OCI-LY3 (cell line): ENCODE data around the gene DHRS11.

ENCODE experiments used
- H2AFZ ChIP-seq: fragments of 200-600, 300-600 bp; shearing (Covaris generic); 2 replicates; pipeline ENCODE4 v1.6.0; 2014; ENCODE audit warnings: antibody characterized with exemption, low read depth, low read length
- H3K27ac ChIP-seq: fragments of 200-600, 300-600 bp; sonication (generic); 2 replicates; pipeline ENCODE4 v1.5.1; 2014; ENCODE audit warnings: mild to moderate bottlenecking, low read length, moderate library complexity, mixed read lengths
- H3K27me3 ChIP-seq: fragments of 200-600, 300-600 bp; sonication (generic); 2 replicates; pipeline ENCODE4 v1.6.1; 2014; ENCODE audit warnings: low read depth, low read length, mixed read lengths
- H3K36me3 ChIP-seq: fragments of 200-600, 300-600 bp; sonication (generic); replicated peaks from 2 replicates; pipeline ENCODE3; 2014; ENCODE audit warnings: low read depth, low read length, mixed read lengths
- H3K4me1 ChIP-seq: fragments of 300-600, 200-600 bp; sonication (generic); 2 replicates; pipeline ENCODE4 v1.6.1; 2014; ENCODE audit warnings: low read length, mixed read lengths
- H3K4me2 ChIP-seq: fragments of 200-600, 300-600 bp; sonication (generic); 2 replicates; pipeline ENCODE4 v1.6.1; 2014; ENCODE audit warnings: low read length, mixed read lengths
- H3K4me3 ChIP-seq: fragments of 300-600, 200-600 bp; sonication (generic); 2 replicates; pipeline ENCODE4 v1.5.1; 2014; ENCODE audit warnings: antibody characterized with exemption, mild to moderate bottlenecking, low read length, moderate library complexity
- H3K79me2 ChIP-seq: fragments of 300-600, 200-600 bp; shearing (Covaris generic); 2 replicates; pipeline ENCODE4 v1.6.1; 2014; ENCODE audit warnings: mild to moderate bottlenecking, low read length, mixed read lengths
- H3K9ac ChIP-seq: fragments of 300-600, 200-600 bp; shearing (Covaris generic); 2 replicates; pipeline ENCODE4 v1.6.0; 2014; ENCODE audit warnings: mild to moderate bottlenecking, low read length, moderate library complexity
- H3K9me3 ChIP-seq: fragments of 200-600, 300-600 bp; shearing (Covaris generic); 2 replicates; pipeline ENCODE4 v1.6.1; 2014; ENCODE audit warnings: low read length, mixed read lengths; ENCODE audit not compliant: insufficient read depth
- H4K20me1 ChIP-seq: fragments of 200-600, 300-600 bp; sonication (generic); 2 replicates; pipeline ENCODE4 v1.6.1; 2016; ENCODE audit warnings: low read length, mixed read lengths; ENCODE audit not compliant: insufficient read depth
- CTCF ChIP-seq: fragments of 200-600, 300-600 bp; sonication (generic); IDR thresholded peaks from 2 replicates; pipeline ENCODE4 v1.5.1; 2014; ENCODE audit warnings: antibody characterized with exemption, low read length, low read depth
- EZH2phosphoT487 ChIP-seq: fragments of 200-600 bp; shearing (Covaris generic); IDR thresholded peaks from 2 replicates; pipeline ENCODE4 v1.6.1; 2018; ENCODE audit warnings: antibody characterized with exemption, mixed run types, low read depth

DHRS11 gene

DNA sequence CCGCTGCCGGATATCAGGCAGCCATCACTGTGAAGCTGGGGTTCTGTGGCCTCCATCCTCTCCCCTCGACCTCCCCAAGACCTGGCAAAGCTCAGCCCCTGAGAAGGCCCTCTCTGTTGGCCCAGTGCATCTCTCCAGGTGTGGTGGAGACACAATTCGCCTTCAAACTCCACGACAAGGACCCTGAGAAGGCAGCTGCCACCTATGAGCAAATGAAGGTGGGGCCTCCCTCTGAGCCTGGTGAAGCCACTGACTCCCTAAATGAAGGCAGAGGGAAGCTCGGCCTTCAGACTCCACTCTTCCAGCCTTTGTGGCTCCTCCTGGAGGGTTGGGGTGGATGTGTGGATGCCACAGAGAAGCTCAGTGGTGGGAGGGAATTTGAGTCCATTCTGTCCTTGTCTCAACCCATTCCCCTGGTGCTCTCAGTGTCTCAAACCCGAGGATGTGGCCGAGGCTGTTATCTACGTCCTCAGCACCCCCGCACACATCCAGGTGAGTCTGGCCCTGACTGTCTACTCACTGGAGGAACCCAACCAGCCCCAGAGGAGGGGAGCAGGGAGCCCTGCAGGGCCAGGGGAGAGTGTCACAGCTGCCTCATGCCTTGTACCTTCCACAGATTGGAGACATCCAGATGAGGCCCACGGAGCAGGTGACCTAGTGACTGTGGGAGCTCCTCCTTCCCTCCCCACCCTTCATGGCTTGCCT is 8.0 kb downstream of the DHRS11 start:
- Histone ChIP-seq H3K79me2 (peaks cover 33% of the 10 kb centered on the region), H3K4me1 (peaks cover 7% of the 10 kb centered on the region), H3K27me3 (no peaks in the 10 kb centered on the region), H4K20me1 (no peaks in the 10 kb centered on the region), H3K9me3 (no peaks in the 10 kb centered on the region), H3K9ac (no peak overlapping the region), H3K4me2 (no peak overlapping the region), H3K36me3 (peaks cover 5% of the 10 kb centered on the region), H3K4me3 (no peak overlapping the region), H2AFZ (no peak overlapping the region), H3K27ac (no peak overlapping the region)
- TF ChIP-seq CTCF: no peak
- no peak for TF ChIP-seq EZH2phosphoT487

GRCh38 chr17:36600465-36600864 is 8.8 kb downstream of the DHRS11 start:
- Histone ChIP-seq H3K9me3 (no peaks in the 10 kb centered on the region), H3K36me3 (peaks cover 5% of the 10 kb centered on the region), H3K4me3 (peak overlapping the region; percentile 94), H3K79me2 (peaks cover 41% of the 10 kb centered on the region), H3K27me3 (no peaks in the 10 kb centered on the region), H2AFZ (0 out of 2 replicates have a peak overlapping the region, but pooled peaks have one; percentile 85), H3K4me1 (peaks cover 7% of the 10 kb centered on the region), H4K20me1 (0 out of 2 replicates have a peak, but pooled peaks cover under 1% of the 10 kb centered on the region), H3K4me2 (peak overlapping the region; percentile 95), H3K27ac (no peak overlapping the region; the same call in 1 of the 2 replicates), H3K9ac (peak overlapping the region; percentile 84)
- TF ChIP-seq EZH2phosphoT487 (no peak), CTCF (no peak)

- H3K36me3 ChIP-seq: peaks cover 5% of the 10 kb centered on the region
- H3K27ac ChIP-seq: peak overlapping the region; percentile 29
- TF ChIP-seq CTCF (no peak), EZH2phosphoT487 (no peak)
- H3K4me3 ChIP-seq: peak overlapping the region; percentile 94
- peak overlapping the region; percentile 84 for H3K9ac ChIP-seq
- peak overlapping the region; percentile 95 for H3K4me2 ChIP-seq
- no peaks in the 10 kb centered on the region for H3K9me3 ChIP-seq
- peaks cover 7% of the 10 kb centered on the region for H3K4me1 ChIP-seq
- H3K79me2 ChIP-seq: peaks cover 45% of the 10 kb centered on the region
- H2AFZ ChIP-seq: peak overlapping the region; percentile 85
- no peaks in the 10 kb centered on the region for H3K27me3 ChIP-seq
- peaks cover 5% of the 10 kb centered on the region for H4K20me1 ChIP-seq
Measured at GRCh38 chr17:36600936-36601302, 9.2 kb downstream of the DHRS11 start.

- H4K20me1 ChIP-seq: peaks cover 7% of the 10 kb centered on the region
- peak within 1 kb of the TSS; percentile 95 for H3K4me2 ChIP-seq
- peak within 1 kb of the TSS; percentile 94 for H3K4me3 ChIP-seq
- no peaks in the 10 kb centered on the region for H3K27me3 ChIP-seq
- no peak for TF ChIP-seq CTCF
- TF ChIP-seq EZH2phosphoT487: no peak
- H3K79me2 ChIP-seq: peaks cover 51% of the 10 kb centered on the region
- H3K4me1 ChIP-seq: peaks cover 7% of the 10 kb centered on the region
- H3K27ac ChIP-seq: peak within 1 kb of the TSS; percentile 46
- peak within 1 kb of the TSS; percentile 85 for H2AFZ ChIP-seq
- H3K9me3 ChIP-seq: no peaks in the 10 kb centered on the region
- peaks cover 5% of the 10 kb centered on the region for H3K36me3 ChIP-seq
- H3K9ac ChIP-seq: peak within 1 kb of the TSS; percentile 84
Measured at GRCh38 chr17:36601303-36602029, 9.8 kb downstream of the DHRS11 start, which contains the start of gene MRM1. Gene MRM1, plus strand, starts transcription at chr17:36601583. Its CDS starts 228 bp downstream, at chr17:36601811.
